Fibroblast of lung (primary cell): ENCODE data around the gene SGCD.

ENCODE experiments used
- EZH2 ChIP-seq: IDR thresholded peaks from 2 replicates; pipeline ENCODE4 v1.5.1; 2012; ENCODE audit warnings: low read length, control low read depth, mild to moderate bottlenecking; ENCODE audit errors: missing control alignments
- TF ChIP-seq, protein P1 (sequence below), 2 donors: IDR thresholded peaks in 1 of 2; conservative IDR thresholded peaks in 1 of 2; 1 replicate in 1 of 2; 2 replicates in 1 of 2; pipeline ENCODE4 v1.5.1; 2011 to 2012; ENCODE audit warnings: low read length in 2 of 2, control low read depth in 1 of 2, inconsistent platforms in 1 of 2, low read depth in 1 of 2, mild to moderate bottlenecking in 1 of 2

DNA sequence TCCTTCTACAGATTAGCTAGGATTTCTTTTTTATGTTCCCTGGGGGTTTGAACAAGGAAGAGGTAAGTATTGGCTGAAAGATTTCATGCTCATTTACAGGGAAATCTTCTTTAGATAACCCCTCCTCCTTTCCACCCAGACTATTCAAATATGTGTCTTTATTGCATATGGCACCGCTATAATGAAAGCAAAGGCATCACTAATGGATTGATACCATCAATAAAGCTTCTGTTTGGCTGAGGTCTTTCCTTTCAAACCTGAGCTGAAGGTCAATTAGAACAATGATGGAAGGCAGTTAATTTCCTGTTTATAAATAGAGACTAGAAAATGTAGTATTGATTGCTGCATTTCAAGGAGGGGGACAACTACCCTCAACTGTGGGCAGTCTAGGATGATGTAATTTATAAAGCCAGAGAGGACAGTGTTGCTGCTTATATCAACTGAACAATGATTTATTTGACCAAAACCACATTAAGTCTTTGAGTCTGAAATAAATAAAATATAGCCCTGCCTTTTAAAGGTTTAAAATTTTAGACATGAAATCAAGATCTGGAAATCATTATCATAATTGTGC, 132.9 kb downstream of the SGCD start:
- TF ChIP-seq, protein P1, sequence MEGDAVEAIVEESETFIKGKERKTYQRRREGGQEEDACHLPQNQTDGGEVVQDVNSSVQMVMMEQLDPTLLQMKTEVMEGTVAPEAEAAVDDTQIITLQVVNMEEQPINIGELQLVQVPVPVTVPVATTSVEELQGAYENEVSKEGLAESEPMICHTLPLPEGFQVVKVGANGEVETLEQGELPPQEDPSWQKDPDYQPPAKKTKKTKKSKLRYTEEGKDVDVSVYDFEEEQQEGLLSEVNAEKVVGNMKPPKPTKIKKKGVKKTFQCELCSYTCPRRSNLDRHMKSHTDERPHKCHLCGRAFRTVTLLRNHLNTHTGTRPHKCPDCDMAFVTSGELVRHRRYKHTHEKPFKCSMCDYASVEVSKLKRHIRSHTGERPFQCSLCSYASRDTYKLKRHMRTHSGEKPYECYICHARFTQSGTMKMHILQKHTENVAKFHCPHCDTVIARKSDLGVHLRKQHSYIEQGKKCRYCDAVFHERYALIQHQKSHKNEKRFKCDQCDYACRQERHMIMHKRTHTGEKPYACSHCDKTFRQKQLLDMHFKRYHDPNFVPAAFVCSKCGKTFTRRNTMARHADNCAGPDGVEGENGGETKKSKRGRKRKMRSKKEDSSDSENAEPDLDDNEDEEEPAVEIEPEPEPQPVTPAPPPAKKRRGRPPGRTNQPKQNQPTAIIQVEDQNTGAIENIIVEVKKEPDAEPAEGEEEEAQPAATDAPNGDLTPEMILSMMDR (conservative IDR thresholded peaks at IDR 0.05 in 1 of 2, IDR thresholded peaks at IDR 0.05 in 1 of 2; ENCODE audit: low read depth in 1 of 2, low read length in 2 of 2), result no peak
- no peak for TF ChIP-seq EZH2
